HCT116 (cell line): Measurements from ENCODE around the gene B4GALNT2. TPM values are rescaled to one million over a fixed set of nuclear protein-coding genes. Genes with fewer than 3 reads are reported as not detected.

ENCODE experiments used
- ATAC-seq: fragments of 200-7000 bp; cut with Tn5 transposase; 2 replicates; pipeline ENCODE4 v1.9.1; 2020; ENCODE audit warnings: mild to moderate bottlenecking, moderate library complexity
- BruUV-seq: library from RNA; stranded (reverse); fragments of 400-500 nt; replicated peaks from 2 replicates; lab custom pipeline; 2021; lab: Mats Ljungman, UMichigan
- CTCF ChIA-PET: fragments of 300-600 bp; sonication (Branson Sonifier 250); formaldehyde crosslinking; loops from one replicate; lab custom pipeline; 2021; ENCODE audit warnings: antibody characterized with exemption; lab: Charles Lee
- POLR2A ChIA-PET: fragments of 300-600, 350-600 bp; sonication (Branson Sonifier 250); formaldehyde crosslinking; loops from one replicate; lab custom pipeline; 2021; ENCODE audit warnings: antibody characterized with exemption; lab: Charles Lee
- RAD21 ChIA-PET, 2 experiments: fragments of 300-600 bp; sonication (Branson Sonifier 250); formaldehyde crosslinking; loops; one replicate each; lab custom pipeline; 2023; ENCODE audit warnings: low total read pairs in 2 of 2; ENCODE audit not compliant: uncharacterized antibody in 2 of 2, unreplicated experiment in 2 of 2, low non-redundant PET in 1 of 2; lab: Charles Lee
- DNase-seq: peaks from one replicate; pipeline ENCODE4 v3.0.0-alpha.2; 2010; ENCODE audit warnings: low read depth, low spot score
- H2AFZ ChIP-seq: fragments of 200-600 bp; shearing (Covaris generic), sonication (generic); 2 replicates; pipeline ENCODE4 v1.6.1; 2017; ENCODE audit warnings: low read depth, mixed run types, mixed read lengths, antibody characterized with exemption, low read length; ENCODE audit not compliant: poor library complexity, severe bottlenecking
- H3K27ac ChIP-seq: 2 replicates; pipeline ENCODE4 v1.5.1; 2012; ENCODE audit warnings: low read depth, low read length
- H3K27me3 ChIP-seq: fragments of 200-600 bp; sonication (generic); 2 replicates; pipeline ENCODE4 v1.6.1; 2016; ENCODE audit warnings: mixed run types, low read length, mixed read lengths; ENCODE audit not compliant: insufficient read depth
- H3K36me3 ChIP-seq, 2 experiments: fragments of 200-500 bp in 1 of 2; fragments of 200-600 bp in 1 of 2; sonication (Bioruptor generic) in 1 of 2; sonication (generic) in 1 of 2; 2 replicates each; pipeline versions ENCODE4 v1.5.1 to v1.6.1; 2014 to 2016; ENCODE audit warnings: low read length in 2 of 2, inconsistent platforms in 1 of 2, mixed read lengths in 1 of 2, mixed run types in 1 of 2; ENCODE audit not compliant: insufficient read depth in 2 of 2, control insufficient read depth in 1 of 2
- H3K4me1 ChIP-seq, 2 experiments: fragments of 200-600 bp in 1 of 2; sonication (generic) in 1 of 2; 2 replicates each; pipeline versions ENCODE4 v1.5.1 to v1.6.1; 2012 to 2017; ENCODE audit warnings: low read length in 2 of 2, inconsistent platforms in 1 of 2, mild to moderate bottlenecking in 1 of 2, mixed read lengths in 1 of 2, mixed run types in 1 of 2, moderate library complexity in 1 of 2; ENCODE audit not compliant: insufficient read depth in 2 of 2, control insufficient read depth in 1 of 2
- H3K4me2 ChIP-seq: fragments of 200-600 bp; sonication (generic); 2 replicates; pipeline ENCODE4 v1.6.1; 2017; ENCODE audit warnings: mixed run types, low read length, mixed read lengths
- H3K4me3 ChIP-seq, 2 experiments: fragments of 200-600 bp in 1 of 2; sonication (generic) in 1 of 2; replicated peaks in 1 of 2; 2 replicates each; pipeline ENCODE4 v1.5.1; 2011 to 2016; ENCODE audit warnings: low read length in 2 of 2, control low read depth in 1 of 2, low read depth in 1 of 2, mild to moderate bottlenecking in 1 of 2, mixed read lengths in 1 of 2, mixed run types in 1 of 2
- H3K79me2 ChIP-seq: fragments of 200-600 bp; sonication (generic); 2 replicates; pipeline ENCODE4 v1.6.1; 2017; ENCODE audit warnings: mild to moderate bottlenecking, mixed run types, low read length, moderate library complexity, mixed read lengths; ENCODE audit not compliant: insufficient read depth
- H3K9ac ChIP-seq: fragments of 200-600 bp; sonication (generic); 2 replicates; pipeline ENCODE4 v1.6.1; 2016; ENCODE audit warnings: low read length, mixed read lengths
- H3K9me2 ChIP-seq: fragments of 200-600 bp; sonication (generic), shearing (Covaris generic); 2 replicates; pipeline ENCODE4 v1.6.1; 2017; ENCODE audit warnings: mixed run types, mild to moderate bottlenecking, moderate library complexity; ENCODE audit not compliant: insufficient read depth
- H3K9me3 ChIP-seq, 2 experiments: fragments of 200-500 bp in 1 of 2; fragments of 200-600 bp in 1 of 2; sonication (Bioruptor generic) in 1 of 2; sonication (generic) in 1 of 2; 2 replicates each; pipeline ENCODE4 v1.6.1; 2014 to 2017; ENCODE audit warnings: low read length in 2 of 2, mixed read lengths in 2 of 2, inconsistent platforms in 1 of 2, low read depth in 1 of 2, mild to moderate bottlenecking in 1 of 2, mixed run types in 1 of 2, moderate library complexity in 1 of 2; ENCODE audit not compliant: control insufficient read depth in 1 of 2, insufficient read depth in 1 of 2
- H4K20me1 ChIP-seq: fragments of 200-600 bp; sonication (generic), shearing (Covaris generic); 2 replicates; pipeline ENCODE4 v1.6.1; 2017; ENCODE audit warnings: mixed run types, mild to moderate bottlenecking, moderate library complexity; ENCODE audit not compliant: insufficient read depth
- ATF3 ChIP-seq: IDR thresholded peaks from 2 replicates; pipeline ENCODE4 v1.6.1; 2012
- CTCF ChIP-seq, 3 experiments: fragments of 200-600 bp in 1 of 3; sonication (generic) in 1 of 3; IDR thresholded peaks in 2 of 3; conservative IDR thresholded peaks in 1 of 3; 2 replicates each; pipeline ENCODE4 v1.5.1; 2012 to 2017; ENCODE audit warnings: low read depth in 2 of 3, low read length in 2 of 3, antibody characterized with exemption in 1 of 3, borderline replicate concordance in 1 of 3, control low read depth in 1 of 3, mild to moderate bottlenecking in 1 of 3, mixed read lengths in 1 of 3, mixed run types in 1 of 3, moderate library complexity in 1 of 3; ENCODE audit not compliant: insufficient read depth in 1 of 3
- EGR1 ChIP-seq: IDR thresholded peaks from 2 replicates; pipeline ENCODE4 v1.6.1; 2012; ENCODE audit warnings: low read depth
- ELF1 ChIP-seq: IDR thresholded peaks from 2 replicates; pipeline ENCODE4 v1.6.1; 2012; ENCODE audit warnings: low read depth, borderline replicate concordance
- EZH2 ChIP-seq: fragments of 200-600 bp; sonication (generic); IDR thresholded peaks from 2 replicates; pipeline ENCODE4 v1.6.1; 2017; ENCODE audit warnings: antibody characterized with exemption, mixed run types
- EZH2phosphoT487 ChIP-seq: fragments of 200-600 bp; IDR thresholded peaks from 2 replicates; pipeline ENCODE4 v1.6.1; 2018; ENCODE audit warnings: antibody characterized with exemption, borderline replicate concordance
- JUND ChIP-seq: IDR thresholded peaks from 2 replicates; pipeline ENCODE4 v1.6.1; 2012
- POLR2A ChIP-seq: IDR thresholded peaks from 2 replicates; pipeline ENCODE4 v1.7.0; 2011; ENCODE audit warnings: borderline replicate concordance; ENCODE audit not compliant: insufficient read depth, insufficient read length; ENCODE audit errors: extremely low read depth
- POLR2AphosphoS5 ChIP-seq: IDR thresholded peaks from 2 replicates; pipeline ENCODE4 v1.6.1; 2011; ENCODE audit warnings: mild to moderate bottlenecking, low read depth, low read length, moderate library complexity
- RAD21 ChIP-seq: IDR thresholded peaks from 2 replicates; pipeline ENCODE4 v1.6.1; 2012; ENCODE audit warnings: low read depth, mild to moderate bottlenecking
- REST ChIP-seq: IDR thresholded peaks from 2 replicates; pipeline ENCODE4 v1.6.1; 2012; ENCODE audit warnings: low read depth
- SIN3A ChIP-seq: IDR thresholded peaks from 2 replicates; pipeline ENCODE4 v1.6.1; 2012; ENCODE audit warnings: low read depth
- SP1 ChIP-seq: IDR thresholded peaks from 2 replicates; pipeline ENCODE4 v1.6.1; 2012; ENCODE audit warnings: low read depth
- SRF ChIP-seq: IDR thresholded peaks from 2 replicates; pipeline ENCODE4 v1.6.1; 2012; ENCODE audit warnings: low read depth
- TCF7L2 ChIP-seq: IDR thresholded peaks from 2 replicates; pipeline ENCODE4 v1.7.0; 2011; ENCODE audit warnings: borderline replicate concordance, inconsistent platforms; ENCODE audit not compliant: insufficient read depth, insufficient read length; ENCODE audit errors: extremely low read depth
- YY1 ChIP-seq: IDR thresholded peaks from 2 replicates; pipeline ENCODE4 v1.6.1; 2011; ENCODE audit warnings: low read length, low read depth, moderate library complexity, mild to moderate bottlenecking; ENCODE audit not compliant: insufficient replicate concordance; ENCODE audit errors: extremely low read depth
- intact Hi-C: fragments of 100-400 bp; cut with micrococcal nuclease; formaldehyde crosslinking; loops from 2 replicates; pipeline ENCODE4 v1.10.0; 2022
- total RNA-seq: library from RNA; stranded (reverse); gene quantifications from one replicate; pipeline ENCODE4 v1.2.1, GENCODE V29; 2021; ENCODE audit not compliant: unreplicated experiment

The B4GALNT2 gene
- total RNA-seq, 1 experiment from 2014 or later: not detected

- H3K4me3 ChIP-seq: no peak overlapping the region
- TF ChIP-seq SRF (no peak), EZH2 (no peak), SP1 (no peak), JUND (no peak), SIN3A (no peak), CTCF (IDR thresholded peaks at IDR 0.05 in 2 of 3, conservative IDR thresholded peaks at IDR 0.05 in 1 of 3; ENCODE audit: borderline replicate concordance in 1 of 3, insufficient read depth in 1 of 3, low read depth in 2 of 3, low read length in 2 of 3) (no peak), EZH2phosphoT487 (no peak), ELF1 (no peak), REST (no peak), POLR2AphosphoS5 (no peak), ATF3 (no peak), POLR2A (no peak), TCF7L2 (no peak), EGR1 (no peak), RAD21 (no peak), YY1 (no peak)
- no peak for ATAC-seq
- no peaks in the 10 kb centered on the region for H4K20me1 ChIP-seq
- no TSS peak for BruUV-seq
- ChIA-PET RAD21 (no interaction called here), POLR2A (no interaction called here), CTCF (no interaction called here)
- H3K79me2 ChIP-seq: no peaks in the 10 kb centered on the region
- no peak overlapping the region for H3K27ac ChIP-seq
- no peaks in the 10 kb centered on the region for H3K9me3 ChIP-seq
- H3K9ac ChIP-seq: no peak overlapping the region
- no peak overlapping the region for H2AFZ ChIP-seq
- no peaks in the 10 kb centered on the region for H3K9me2 ChIP-seq
- no peaks in the 10 kb centered on the region for H3K27me3 ChIP-seq
- no peak overlapping the region for H3K4me2 ChIP-seq
- H3K36me3 ChIP-seq: no peaks in the 10 kb centered on the region
- intact Hi-C loops: no loop called here
- H3K4me1 ChIP-seq: no peaks in the 10 kb centered on the region
- DNase-seq: no peak
Observed at GRCh38 chr17:49122566-49122965, 10.0 kb upstream of the B4GALNT2 start.
